ENCODE data around the gene DAB2IP.
"Not testable (repeated sequence)": the region's sequence is repeated elsewhere in the genome, so short reads cannot be mapped to it uniquely, and the experiment has no call there.

Gene DAB2IP

DNA sequence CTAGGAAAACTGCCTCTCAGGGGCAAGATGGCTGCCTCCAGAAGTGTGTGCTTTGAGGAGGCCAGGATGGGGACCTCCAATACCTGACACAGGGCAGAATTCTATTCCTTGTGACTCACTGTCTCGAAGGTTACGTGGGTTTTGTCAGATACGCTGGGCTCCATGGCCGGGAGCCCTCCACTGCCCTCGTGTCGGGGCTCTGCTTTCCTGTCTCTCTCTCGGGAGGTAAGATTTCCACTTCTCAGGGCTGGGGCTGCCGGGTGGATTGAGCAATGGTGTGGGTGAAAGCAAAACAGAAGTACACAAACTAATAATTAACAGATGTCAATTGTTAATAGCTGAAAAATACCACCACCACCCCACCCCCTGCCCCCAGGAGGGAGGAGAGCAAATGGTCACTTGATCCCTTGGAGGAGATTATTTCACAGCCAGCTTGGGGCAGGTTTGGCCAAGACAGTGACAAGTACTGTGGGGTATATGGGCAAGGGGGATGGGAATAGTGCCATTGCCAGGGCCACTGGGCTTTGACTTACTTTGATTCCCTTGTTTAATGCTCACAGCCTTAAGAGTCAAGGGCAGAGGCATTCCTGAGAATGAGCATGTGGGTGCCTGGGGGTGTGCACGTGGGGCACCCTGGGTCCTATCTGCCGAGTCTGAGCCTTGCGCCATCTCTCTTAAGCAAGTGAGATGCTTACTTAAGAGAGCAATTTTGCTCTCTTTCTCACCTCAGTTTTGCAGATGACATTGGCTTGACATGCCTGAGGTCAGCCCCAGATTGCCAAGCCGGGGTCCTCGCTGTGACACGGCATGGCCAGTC is 28.8 kb upstream of the DAB2IP start:
- no peaks in the 10 kb centered on the region for H3K27me3 ChIP-seq (ENCODE audit: low read length)
- H3K9ac ChIP-seq (ENCODE audit: low read length) = no peak overlapping the region
- no peaks in the 10 kb centered on the region for H3K36me3 ChIP-seq (ENCODE audit: low read length)
- H2AFZ ChIP-seq (ENCODE audit: low read depth, low read length, severe bottlenecking) = no peak overlapping the region
- H3K4me2 ChIP-seq (ENCODE audit: low read depth, low read length, poor library complexity, severe bottlenecking) = no peak overlapping the region
- H3K79me2 ChIP-seq (ENCODE audit: insufficient read depth, low read length) = no peaks in the 10 kb centered on the region
- H3K9me3 ChIP-seq (ENCODE audit: insufficient read depth, low read length) = no peaks in the 10 kb centered on the region
- no peaks in the 10 kb centered on the region for H4K20me1 ChIP-seq (ENCODE audit: low read depth, low read length)
- no peak overlapping the region for H3K27ac ChIP-seq (ENCODE audit: low read depth, low read length)
- H3F3A ChIP-seq (ENCODE audit: insufficient read depth) = no peaks in the 10 kb centered on the region
- TF ChIP-seq CTCF (IDR thresholded peaks at IDR 0.05; ENCODE audit: insufficient read depth, low read length, poor library complexity, severe bottlenecking) (no peak), EZH2phosphoT487 (conservative IDR thresholded peaks at IDR 0.05; ENCODE audit: low read length) (no peak)
- no peaks in the 10 kb centered on the region for H3K9me2 ChIP-seq (replicated peaks; ENCODE audit: insufficient read depth, low read length)
- no peak overlapping the region for H3K4me3 ChIP-seq (ENCODE audit: insufficient read depth, low read length, poor library complexity, severe bottlenecking)

- not testable (repeated sequence) for H3K4me3 ChIP-seq (ENCODE audit: insufficient read depth, low read length, poor library complexity, severe bottlenecking); H3K36me3 ChIP-seq (ENCODE audit: low read length); H3F3A ChIP-seq (ENCODE audit: insufficient read depth); H4K20me1 ChIP-seq (ENCODE audit: low read depth, low read length); H2AFZ ChIP-seq (ENCODE audit: low read depth, low read length, severe bottlenecking); H3K27ac ChIP-seq (ENCODE audit: low read depth, low read length); H3K4me2 ChIP-seq (ENCODE audit: low read depth, low read length, poor library complexity, severe bottlenecking); H3K9me2 ChIP-seq (replicated peaks; ENCODE audit: insufficient read depth, low read length); H3K27me3 ChIP-seq (ENCODE audit: low read length); H3K79me2 ChIP-seq (ENCODE audit: insufficient read depth, low read length); H3K9me3 ChIP-seq (ENCODE audit: insufficient read depth, low read length); H3K9ac ChIP-seq (ENCODE audit: low read length)
Observed at GRCh38 chr9:121623430-121623829, 28.0 kb upstream of the DAB2IP start.

- Histone ChIP-seq H2AFZ (ENCODE audit: low read depth, low read length, severe bottlenecking) (no peak overlapping the region), H3K27me3 (ENCODE audit: low read length) (no peaks in the 10 kb centered on the region), H3K27ac (ENCODE audit: low read depth, low read length) (no peak overlapping the region), H4K20me1 (ENCODE audit: low read depth, low read length) (no peaks in the 10 kb centered on the region), H3F3A (ENCODE audit: insufficient read depth) (no peaks in the 10 kb centered on the region), H3K36me3 (ENCODE audit: low read length) (no peaks in the 10 kb centered on the region), H3K9me2 (replicated peaks; ENCODE audit: insufficient read depth, low read length) (no peaks in the 10 kb centered on the region), H3K4me3 (ENCODE audit: insufficient read depth, low read length, poor library complexity, severe bottlenecking) (no peak overlapping the region), H3K4me2 (ENCODE audit: low read depth, low read length, poor library complexity, severe bottlenecking) (no peak overlapping the region), H3K9me3 (ENCODE audit: insufficient read depth, low read length) (no peaks in the 10 kb centered on the region), H3K79me2 (ENCODE audit: insufficient read depth, low read length) (no peaks in the 10 kb centered on the region), H3K9ac (ENCODE audit: low read length) (no peak overlapping the region)
- TF ChIP-seq CTCF (IDR thresholded peaks at IDR 0.05; ENCODE audit: insufficient read depth, low read length, poor library complexity, severe bottlenecking) (no peak), EZH2phosphoT487 (conservative IDR thresholded peaks at IDR 0.05; ENCODE audit: low read length) (no peak)
Observed at GRCh38 chr9:121625590-121625989, 25.8 kb upstream of the DAB2IP start.

GRCh38 chr9:121626012-121626411 is 25.4 kb upstream of the DAB2IP start:
- H3F3A ChIP-seq (ENCODE audit: insufficient read depth) = no peaks in the 10 kb centered on the region
- no peaks in the 10 kb centered on the region for H4K20me1 ChIP-seq (ENCODE audit: low read depth, low read length)
- H3K79me2 ChIP-seq (ENCODE audit: insufficient read depth, low read length) = no peaks in the 10 kb centered on the region
- H3K27ac ChIP-seq (ENCODE audit: low read depth, low read length) = no peak overlapping the region
- H3K4me2 ChIP-seq (ENCODE audit: low read depth, low read length, poor library complexity, severe bottlenecking) = no peak overlapping the region
- no peak overlapping the region for H3K9ac ChIP-seq (ENCODE audit: low read length)
- no peak overlapping the region for H2AFZ ChIP-seq (ENCODE audit: low read depth, low read length, severe bottlenecking)
- no peaks in the 10 kb centered on the region for H3K9me3 ChIP-seq (ENCODE audit: insufficient read depth, low read length)
- TF ChIP-seq EZH2phosphoT487 (conservative IDR thresholded peaks at IDR 0.05; ENCODE audit: low read length) = no peak
- TF ChIP-seq CTCF (IDR thresholded peaks at IDR 0.05; ENCODE audit: insufficient read depth, low read length, poor library complexity, severe bottlenecking) = no peak
- no peaks in the 10 kb centered on the region for H3K9me2 ChIP-seq (replicated peaks; ENCODE audit: insufficient read depth, low read length)
- no peaks in the 10 kb centered on the region for H3K36me3 ChIP-seq (ENCODE audit: low read length)
- no peak overlapping the region for H3K4me3 ChIP-seq (ENCODE audit: insufficient read depth, low read length, poor library complexity, severe bottlenecking)
- no peaks in the 10 kb centered on the region for H3K27me3 ChIP-seq (ENCODE audit: low read length)
